ENCODE results near the gene RAP1GAP2.

RAP1GAP2 gene

DNA sequence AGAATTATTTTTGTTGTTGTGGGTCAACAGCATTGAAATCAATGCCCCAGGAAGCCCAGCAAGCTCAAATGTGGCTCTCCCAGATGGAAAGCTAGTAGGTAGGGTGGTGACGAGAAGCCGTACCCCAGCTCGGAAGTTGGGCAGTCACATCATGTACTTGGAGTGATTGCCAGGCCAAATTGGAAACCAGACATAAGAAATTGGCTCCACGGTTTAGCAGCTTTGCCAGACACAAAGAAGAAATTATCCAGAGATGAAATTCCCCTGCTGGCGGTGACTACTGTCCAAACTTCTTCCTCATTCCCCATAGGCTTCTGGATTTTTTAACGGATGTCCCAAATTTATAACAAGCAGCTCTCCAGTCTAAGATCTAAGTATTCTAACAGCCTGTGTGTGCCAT, 171.3 kb downstream of the RAP1GAP2 start:
- Histone ChIP-seq H3K4me1 (ENCODE audit: control insufficient read depth, insufficient read depth, low read length) (peaks cover 9% of the 10 kb centered on the region), H3K4me3 (ENCODE audit: low read length) (no peak overlapping the region), H3K4me2 (ENCODE audit: low read length) (no peak overlapping the region), H3K9me3 (replicated peaks; ENCODE audit: low read length) (no peaks in the 10 kb centered on the region), H3K27me3 (ENCODE audit: control insufficient read depth, insufficient read depth, low read length) (no peaks in the 10 kb centered on the region), H3K36me3 (ENCODE audit: insufficient read depth, low read length) (no peaks in the 10 kb centered on the region), H3K9ac (ENCODE audit: low read depth, low read length) (no peak overlapping the region)

DNA sequence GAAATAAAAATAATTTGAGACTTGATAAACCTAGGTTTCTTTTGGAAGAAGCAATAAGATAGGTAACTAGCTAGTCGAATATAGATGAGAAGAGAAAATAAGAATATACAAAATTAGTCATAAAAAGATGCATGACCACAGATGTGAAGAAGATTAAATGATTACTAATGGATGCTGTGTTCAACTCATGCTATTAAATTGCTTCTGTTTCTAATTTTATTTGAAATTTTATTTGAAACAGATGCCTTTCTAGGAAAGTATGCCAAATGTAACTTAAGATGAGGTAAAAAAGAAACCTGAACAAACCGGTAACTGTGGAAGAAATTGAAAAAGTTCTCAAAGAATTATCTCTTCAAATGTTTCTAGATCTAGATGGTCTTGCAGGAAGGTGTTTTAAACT, 175.6 kb downstream of the RAP1GAP2 start:
- H3K9me3 ChIP-seq (replicated peaks; ENCODE audit: low read length) = no peaks in the 10 kb centered on the region
- no peak overlapping the region for H3K4me2 ChIP-seq (ENCODE audit: low read length)
- no peak overlapping the region for H3K9ac ChIP-seq (ENCODE audit: low read depth, low read length)
- H3K27me3 ChIP-seq (ENCODE audit: control insufficient read depth, insufficient read depth, low read length) = no peaks in the 10 kb centered on the region
- no peaks in the 10 kb centered on the region for H3K36me3 ChIP-seq (ENCODE audit: insufficient read depth, low read length)
- no peaks in the 10 kb centered on the region for H3K4me1 ChIP-seq (ENCODE audit: control insufficient read depth, insufficient read depth, low read length)
- no peak overlapping the region for H3K4me3 ChIP-seq (ENCODE audit: low read length)

DNA sequence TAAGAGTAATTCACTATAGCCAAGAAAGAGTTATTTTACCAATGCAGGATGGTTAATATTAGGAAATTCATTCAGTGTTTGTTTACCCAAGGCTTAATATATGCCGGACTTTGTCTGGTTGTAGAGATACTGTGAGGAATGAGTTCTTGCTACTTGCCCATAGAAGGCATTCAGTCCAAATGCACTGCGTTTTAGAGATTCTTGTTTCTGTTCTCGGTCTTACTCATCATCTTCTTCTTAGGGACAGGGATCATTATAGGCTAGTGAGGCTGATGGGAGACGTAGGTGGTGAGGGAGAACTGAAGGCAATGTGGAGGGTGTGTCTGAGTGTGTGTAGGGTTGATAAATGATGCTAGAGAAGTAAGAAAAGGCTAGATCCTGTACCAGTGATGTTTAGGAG, 176.5 kb downstream of the RAP1GAP2 start:
- Histone ChIP-seq H3K9me3 (replicated peaks; ENCODE audit: low read length) (no peaks in the 10 kb centered on the region), H3K4me2 (ENCODE audit: low read length) (no peak overlapping the region), H3K36me3 (ENCODE audit: insufficient read depth, low read length) (no peaks in the 10 kb centered on the region), H3K4me3 (ENCODE audit: low read length) (no peak overlapping the region), H3K4me1 (ENCODE audit: control insufficient read depth, insufficient read depth, low read length) (no peaks in the 10 kb centered on the region), H3K9ac (ENCODE audit: low read depth, low read length) (no peak overlapping the region), H3K27me3 (ENCODE audit: control insufficient read depth, insufficient read depth, low read length) (no peaks in the 10 kb centered on the region)

DNA sequence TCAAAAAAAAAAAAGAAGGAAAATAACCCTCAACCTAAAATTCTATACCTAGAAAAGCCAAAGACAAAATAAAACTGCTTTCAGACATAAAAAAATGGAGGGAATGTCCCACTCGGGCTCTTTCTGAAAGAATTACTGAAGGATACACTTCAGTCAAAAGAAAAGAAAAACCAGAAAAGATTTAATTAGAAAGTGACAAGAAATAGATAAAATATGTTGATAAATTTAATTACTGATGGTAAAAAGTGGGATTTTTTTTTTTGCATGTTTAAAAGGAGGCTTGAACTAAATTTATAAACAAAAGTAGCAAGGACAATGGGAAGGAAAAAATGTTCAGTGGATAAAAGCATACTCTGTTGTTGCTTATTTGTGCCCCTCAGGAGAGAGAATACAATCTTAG, 178.1 kb downstream of the RAP1GAP2 start:
- no peaks in the 10 kb centered on the region for H3K9me3 ChIP-seq (replicated peaks; ENCODE audit: low read length)
- H3K4me2 ChIP-seq (ENCODE audit: low read length) = no peak overlapping the region
- no peaks in the 10 kb centered on the region for H3K27me3 ChIP-seq (ENCODE audit: control insufficient read depth, insufficient read depth, low read length)
- H3K4me3 ChIP-seq (ENCODE audit: low read length) = no peak overlapping the region
- H3K4me1 ChIP-seq (ENCODE audit: control insufficient read depth, insufficient read depth, low read length) = no peaks in the 10 kb centered on the region
- H3K9ac ChIP-seq (ENCODE audit: low read depth, low read length) = no peak overlapping the region
- no peaks in the 10 kb centered on the region for H3K36me3 ChIP-seq (ENCODE audit: insufficient read depth, low read length)

DNA sequence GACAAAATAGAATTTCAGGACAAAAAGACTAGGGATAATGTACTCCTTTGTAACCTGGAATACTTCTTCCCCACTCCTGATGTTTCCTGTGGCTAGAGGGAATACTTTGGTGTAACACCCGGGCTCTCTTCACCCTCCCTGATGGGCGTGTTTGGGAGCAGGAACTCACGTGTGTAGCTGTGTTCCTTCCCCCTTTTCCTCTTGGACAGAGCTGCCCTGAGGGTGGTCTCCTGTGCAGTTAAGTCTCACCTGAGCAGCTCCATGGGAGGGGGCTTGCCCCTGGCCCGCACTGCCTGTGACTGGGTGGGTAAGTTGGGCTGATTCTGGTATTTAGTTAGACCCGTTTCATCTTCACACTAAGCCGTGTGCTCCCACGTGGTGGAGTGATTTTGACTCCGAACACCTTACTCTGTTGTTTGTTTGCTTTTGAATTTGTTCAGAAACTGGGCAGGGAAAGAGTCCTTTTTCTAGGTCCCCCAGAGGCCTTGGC, 179.3 kb downstream of the RAP1GAP2 start:
- H3K27me3 ChIP-seq (ENCODE audit: control insufficient read depth, insufficient read depth, low read length) = no peaks in the 10 kb centered on the region
- no peaks in the 10 kb centered on the region for H3K9me3 ChIP-seq (replicated peaks; ENCODE audit: low read length)
- H3K9ac ChIP-seq (ENCODE audit: low read depth, low read length) = no peak overlapping the region
- H3K4me3 ChIP-seq (ENCODE audit: low read length) = no peak overlapping the region
- no peaks in the 10 kb centered on the region for H3K36me3 ChIP-seq (ENCODE audit: insufficient read depth, low read length)
- no peaks in the 10 kb centered on the region for H3K4me1 ChIP-seq (ENCODE audit: control insufficient read depth, insufficient read depth, low read length)
- H3K4me2 ChIP-seq (ENCODE audit: low read length) = no peak overlapping the region

DNA sequence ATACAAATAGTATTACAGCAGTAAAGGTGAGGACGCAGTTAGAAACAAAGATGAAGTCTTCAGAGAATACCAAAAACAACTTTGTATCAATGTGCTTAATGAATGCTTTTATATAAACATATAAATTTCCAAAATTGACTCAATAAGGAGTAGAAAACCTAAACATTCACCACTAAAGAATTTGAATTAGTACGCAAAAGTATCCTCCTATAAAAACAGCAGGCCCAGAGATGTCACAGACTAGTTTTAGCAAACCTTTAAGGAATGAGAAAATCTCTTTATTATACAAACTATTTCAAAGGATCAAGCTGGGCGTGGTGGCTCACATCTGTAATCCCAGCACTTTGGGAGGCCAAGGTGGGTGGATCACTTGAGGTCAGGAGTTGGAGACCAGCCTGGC, 180.9 kb downstream of the RAP1GAP2 start:
- H3K27me3 ChIP-seq (ENCODE audit: control insufficient read depth, insufficient read depth, low read length) = no peaks in the 10 kb centered on the region
- H3K4me3 ChIP-seq (ENCODE audit: low read length) = no peak overlapping the region
- no peak overlapping the region for H3K9ac ChIP-seq (ENCODE audit: low read depth, low read length)
- no peaks in the 10 kb centered on the region for H3K36me3 ChIP-seq (ENCODE audit: insufficient read depth, low read length)
- H3K4me2 ChIP-seq (ENCODE audit: low read length) = no peak overlapping the region
- H3K4me1 ChIP-seq (ENCODE audit: control insufficient read depth, insufficient read depth, low read length) = peaks cover under 1% of the 10 kb centered on the region
- no peaks in the 10 kb centered on the region for H3K9me3 ChIP-seq (replicated peaks; ENCODE audit: low read length)

DNA sequence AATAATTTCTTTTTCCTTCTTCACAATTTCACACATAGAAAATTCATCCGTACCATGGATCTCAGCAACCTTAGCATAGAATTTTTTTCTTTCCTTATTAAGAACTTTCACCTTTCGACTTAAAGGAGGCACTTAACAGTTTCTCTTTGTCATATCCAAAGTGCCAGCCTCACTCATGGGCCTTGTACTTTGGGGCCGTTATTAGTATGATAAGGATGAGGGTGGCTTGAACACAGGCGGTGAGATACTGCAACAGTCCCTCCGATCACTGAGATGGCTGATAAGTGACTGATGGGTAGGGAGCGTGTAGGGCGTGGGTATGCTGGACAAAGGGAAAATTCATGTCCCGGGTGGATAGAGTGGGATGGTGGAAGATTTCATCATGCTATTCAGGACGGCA, 181.9 kb downstream of the RAP1GAP2 start:
- no peaks in the 10 kb centered on the region for H3K9me3 ChIP-seq (replicated peaks; ENCODE audit: low read length)
- H3K4me1 ChIP-seq (ENCODE audit: control insufficient read depth, insufficient read depth, low read length) = peaks cover 10% of the 10 kb centered on the region
- H3K36me3 ChIP-seq (ENCODE audit: insufficient read depth, low read length) = no peaks in the 10 kb centered on the region
- no peak overlapping the region for H3K4me2 ChIP-seq (ENCODE audit: low read length)
- H3K4me3 ChIP-seq (ENCODE audit: low read length) = no peak overlapping the region
- no peaks in the 10 kb centered on the region for H3K27me3 ChIP-seq (ENCODE audit: control insufficient read depth, insufficient read depth, low read length)
- H3K9ac ChIP-seq (ENCODE audit: low read depth, low read length) = no peak overlapping the region

DNA sequence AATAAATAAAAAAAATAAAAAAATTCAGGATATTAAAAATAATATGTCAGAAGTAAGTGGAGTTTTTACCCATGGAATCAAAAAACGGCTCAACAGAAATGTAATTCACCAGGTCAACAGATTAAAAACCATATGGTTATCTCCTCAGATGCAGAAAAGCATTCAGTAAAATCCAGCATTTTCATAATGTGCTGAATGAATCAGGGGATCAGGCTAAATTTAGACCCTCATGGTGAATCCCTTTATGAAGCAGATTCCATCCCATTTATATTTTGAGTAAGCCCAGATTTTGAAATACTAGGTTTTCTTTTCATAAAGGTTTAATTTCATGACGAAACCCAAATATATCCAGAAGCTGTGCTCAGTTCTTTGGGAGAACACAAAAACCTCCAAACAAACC, 182.8 kb downstream of the RAP1GAP2 start:
- H3K36me3 ChIP-seq (ENCODE audit: insufficient read depth, low read length) = no peaks in the 10 kb centered on the region
- no peak overlapping the region for H3K4me3 ChIP-seq (ENCODE audit: low read length)
- no peak overlapping the region for H3K4me2 ChIP-seq (ENCODE audit: low read length)
- H3K27me3 ChIP-seq (ENCODE audit: control insufficient read depth, insufficient read depth, low read length) = no peaks in the 10 kb centered on the region
- H3K4me1 ChIP-seq (ENCODE audit: control insufficient read depth, insufficient read depth, low read length) = peaks cover 17% of the 10 kb centered on the region
- H3K9ac ChIP-seq (ENCODE audit: low read depth, low read length) = no peak overlapping the region
- no peaks in the 10 kb centered on the region for H3K9me3 ChIP-seq (replicated peaks; ENCODE audit: low read length)

DNA sequence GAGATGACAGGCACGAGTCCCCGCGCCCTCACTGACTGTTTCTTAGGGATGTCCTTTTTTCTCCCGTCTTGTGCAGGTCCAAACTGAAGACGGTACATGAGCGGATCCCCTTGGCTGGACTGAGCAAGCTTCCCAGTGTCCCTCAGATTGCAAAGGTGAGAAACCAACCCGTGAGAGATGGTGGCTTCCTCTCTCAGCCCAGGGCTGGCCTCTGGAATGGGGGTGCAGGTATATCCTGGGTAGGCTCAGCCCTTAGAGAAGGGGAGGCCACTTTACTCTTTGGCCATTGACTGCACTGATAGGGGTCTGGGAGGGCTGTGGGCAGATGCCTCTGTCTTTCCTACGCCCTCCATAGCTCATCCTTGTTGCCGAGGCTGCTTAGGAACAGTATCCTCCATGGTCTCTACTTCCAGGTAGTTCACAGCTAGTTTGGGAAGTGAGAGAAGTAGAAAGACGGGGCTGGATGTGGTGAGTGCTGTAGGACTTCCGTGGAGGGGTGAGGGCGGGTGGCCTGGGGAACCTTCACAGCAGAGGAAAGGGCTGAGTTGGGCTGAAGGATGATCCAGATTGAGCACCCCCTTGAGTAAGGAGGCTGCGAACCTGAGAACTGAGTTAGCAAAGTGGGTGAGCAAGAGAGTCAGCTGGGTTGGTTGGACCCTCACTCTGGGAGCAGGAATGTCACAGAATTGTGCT, 184.1 kb downstream of the RAP1GAP2 start:
- Histone ChIP-seq H3K36me3 (ENCODE audit: insufficient read depth, low read length) (no peaks in the 10 kb centered on the region), H3K4me1 (ENCODE audit: control insufficient read depth, insufficient read depth, low read length) (peaks cover 17% of the 10 kb centered on the region), H3K4me2 (ENCODE audit: low read length) (no peak overlapping the region), H3K9me3 (replicated peaks; ENCODE audit: low read length) (no peaks in the 10 kb centered on the region), H3K9ac (ENCODE audit: low read depth, low read length) (no peak overlapping the region), H3K27me3 (ENCODE audit: control insufficient read depth, insufficient read depth, low read length) (no peaks in the 10 kb centered on the region), H3K4me3 (ENCODE audit: low read length) (no peak overlapping the region)

DNA sequence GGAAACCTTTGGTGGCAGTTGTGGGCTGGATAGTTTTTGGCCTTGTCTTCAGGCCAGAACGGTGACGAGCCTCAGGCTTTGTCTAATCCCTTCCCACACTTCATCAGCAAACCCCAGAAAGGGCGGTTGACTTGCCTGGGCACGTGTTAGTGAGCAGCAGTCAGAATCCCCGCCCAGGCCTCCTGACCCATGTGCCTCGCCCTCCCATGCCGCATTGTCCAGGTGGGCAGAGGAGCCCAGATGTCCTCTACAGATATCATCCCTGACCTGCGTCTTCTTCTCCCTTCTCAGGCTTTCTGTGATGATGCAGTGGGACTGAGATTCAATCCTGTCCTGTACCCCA, 184.6 kb downstream of the RAP1GAP2 start:
- no peak overlapping the region for H3K4me2 ChIP-seq (ENCODE audit: low read length)
- H3K4me3 ChIP-seq (ENCODE audit: low read length) = no peak overlapping the region
- peaks cover 17% of the 10 kb centered on the region for H3K4me1 ChIP-seq (ENCODE audit: control insufficient read depth, insufficient read depth, low read length)
- no peaks in the 10 kb centered on the region for H3K36me3 ChIP-seq (ENCODE audit: insufficient read depth, low read length)
- H3K9ac ChIP-seq (ENCODE audit: low read depth, low read length) = no peak overlapping the region
- no peaks in the 10 kb centered on the region for H3K9me3 ChIP-seq (replicated peaks; ENCODE audit: low read length)
- no peaks in the 10 kb centered on the region for H3K27me3 ChIP-seq (ENCODE audit: control insufficient read depth, insufficient read depth, low read length)

DNA sequence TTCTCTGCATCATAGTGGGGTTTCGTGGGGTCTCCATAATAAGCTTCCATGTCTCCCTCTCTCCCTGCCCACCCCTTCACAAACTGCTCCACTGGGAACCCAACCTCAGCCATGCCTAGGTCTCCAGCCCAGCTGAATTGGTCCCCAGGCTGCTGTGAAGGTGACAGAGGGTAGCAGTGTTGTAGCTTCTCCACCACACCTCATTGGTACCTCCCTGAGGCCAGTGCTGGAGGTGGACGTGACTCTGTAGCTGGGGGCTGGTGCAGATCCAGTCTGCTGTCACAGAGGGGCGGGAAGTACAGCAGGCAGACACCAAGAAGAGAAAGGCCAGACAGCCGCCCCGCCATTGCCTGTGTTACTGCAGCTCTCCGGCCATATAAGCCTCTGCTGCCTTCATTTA, 185.1 kb downstream of the RAP1GAP2 start:
- H3K27me3 ChIP-seq (ENCODE audit: control insufficient read depth, insufficient read depth, low read length) = no peaks in the 10 kb centered on the region
- no peaks in the 10 kb centered on the region for H3K36me3 ChIP-seq (ENCODE audit: insufficient read depth, low read length)
- H3K4me3 ChIP-seq (ENCODE audit: low read length) = no peak overlapping the region
- no peaks in the 10 kb centered on the region for H3K9me3 ChIP-seq (replicated peaks; ENCODE audit: low read length)
- H3K4me1 ChIP-seq (ENCODE audit: control insufficient read depth, insufficient read depth, low read length) = peaks cover 17% of the 10 kb centered on the region
- H3K4me2 ChIP-seq (ENCODE audit: low read length) = no peak overlapping the region
- H3K9ac ChIP-seq (ENCODE audit: low read depth, low read length) = no peak overlapping the region

DNA sequence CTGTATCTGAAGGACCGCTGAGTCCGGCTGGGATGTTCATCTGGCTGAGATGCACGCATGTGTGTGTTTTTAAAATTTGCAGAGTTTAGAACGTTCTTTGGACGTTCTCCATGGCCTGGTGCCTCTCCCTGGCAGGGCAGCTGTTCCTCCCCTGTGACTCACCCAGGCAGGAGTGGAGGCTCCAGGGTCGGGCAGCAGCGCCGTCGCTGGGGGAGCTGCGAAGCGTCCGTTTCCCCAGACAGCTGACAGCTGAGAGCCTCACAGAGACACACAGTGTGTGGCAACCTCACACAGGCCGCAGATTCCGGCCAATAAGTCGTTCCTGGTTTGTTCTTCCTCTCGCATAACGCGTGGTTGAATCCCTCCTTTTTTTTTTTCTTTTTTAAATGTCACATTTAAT, 186.6 kb downstream of the RAP1GAP2 start:
- H3K9ac ChIP-seq (ENCODE audit: low read depth, low read length) = peak overlapping the region; percentile 58
- no peaks in the 10 kb centered on the region for H3K27me3 ChIP-seq (ENCODE audit: control insufficient read depth, insufficient read depth, low read length)
- no peaks in the 10 kb centered on the region for H3K36me3 ChIP-seq (ENCODE audit: insufficient read depth, low read length)
- peak overlapping the region; percentile 21 for H3K4me3 ChIP-seq (ENCODE audit: low read length)
- peak overlapping the region; percentile 51 for H3K4me2 ChIP-seq (ENCODE audit: low read length)
- peaks cover 17% of the 10 kb centered on the region for H3K4me1 ChIP-seq (ENCODE audit: control insufficient read depth, insufficient read depth, low read length)
- no peaks in the 10 kb centered on the region for H3K9me3 ChIP-seq (replicated peaks; ENCODE audit: low read length)

All from skeletal muscle satellite cell (primary cell).